Hepatocyte (in vitro differentiated cells): Measurements from ENCODE around the gene ANKRD13B. TPM values are rescaled to one million over a fixed set of nuclear protein-coding genes. Genes with fewer than 3 reads are reported as not detected.

Experiments used
- DNase-seq: peaks from one replicate; pipeline ENCODE4 v3.0.0-alpha.2; 2016; ENCODE audit warnings: low spot score
- H2AFZ ChIP-seq: fragments of 200-600 bp; sonication (generic); 2 replicates; pipeline ENCODE4 v1.6.0; 2016; ENCODE audit warnings: antibody characterized with exemption, mild to moderate bottlenecking
- H3K27ac ChIP-seq: fragments of 200-600 bp; sonication (generic); 2 replicates; pipeline ENCODE4 v1.5.1; 2016; ENCODE audit warnings: mild to moderate bottlenecking
- H3K27me3 ChIP-seq: fragments of 200-600 bp; sonication (generic); 2 replicates; pipeline ENCODE4 v1.6.1; 2016
- H3K36me3 ChIP-seq: fragments of 200-600 bp; sonication (generic); replicated peaks from 2 replicates; pipeline ENCODE4 v1.5.1; 2016; ENCODE audit warnings: low read depth; ENCODE audit not compliant: insufficient read depth
- H3K4me1 ChIP-seq: fragments of 200-600 bp; sonication (generic); 2 replicates; pipeline ENCODE4 v1.5.1; 2016; ENCODE audit warnings: mild to moderate bottlenecking, moderate library complexity; ENCODE audit not compliant: insufficient read depth
- H3K4me2 ChIP-seq: fragments of 200-600 bp; sonication (generic); 2 replicates; pipeline ENCODE4 v1.6.0; 2016
- H3K4me3 ChIP-seq: fragments of 200-600 bp; sonication (generic); 2 replicates; pipeline ENCODE4 v1.5.1; 2016; ENCODE audit warnings: mild to moderate bottlenecking
- H3K79me2 ChIP-seq: fragments of 200-600 bp; sonication (generic); 2 replicates; pipeline ENCODE4 v1.6.0; 2017; ENCODE audit warnings: mild to moderate bottlenecking
- H3K9me2 ChIP-seq: fragments of 200-600 bp; sonication (generic); replicated peaks from 2 replicates; pipeline ENCODE4 v1.6.0; 2017; ENCODE audit warnings: mild to moderate bottlenecking; ENCODE audit not compliant: insufficient read depth
- H3K9me3 ChIP-seq: fragments of 200-600 bp; sonication (generic); 2 replicates; pipeline ENCODE4 v1.5.1; 2016; ENCODE audit warnings: low read depth, mild to moderate bottlenecking
- H4K20me1 ChIP-seq: fragments of 200-600 bp; sonication (generic); 2 replicates; pipeline ENCODE4 v1.6.0; 2016; ENCODE audit warnings: mild to moderate bottlenecking; ENCODE audit not compliant: insufficient read depth, poor library complexity, severe bottlenecking
- CTCF ChIP-seq: fragments of 200-600 bp; sonication (generic); IDR thresholded peaks from 2 replicates; pipeline ENCODE4 v1.5.1; 2016; ENCODE audit warnings: antibody characterized with exemption, mild to moderate bottlenecking; ENCODE audit not compliant: poor library complexity
- EZH2 ChIP-seq: fragments of 200-600 bp; sonication (generic); IDR thresholded peaks from 2 replicates; pipeline ENCODE4 v1.6.1; 2016; ENCODE audit warnings: antibody characterized with exemption, mild to moderate bottlenecking, borderline replicate concordance
- EZH2phosphoT487 ChIP-seq: fragments of 200-600 bp; sonication (generic); IDR thresholded peaks from one replicate; pipeline ENCODE4 v1.6.1; 2018; ENCODE audit warnings: antibody characterized with exemption, mild to moderate bottlenecking, low read depth, moderate library complexity; ENCODE audit not compliant: unreplicated experiment, severe bottlenecking
- WGBS: methylation state at CpG from one replicate; pipeline ENCODE4 v1.1.6; 2016; ENCODE audit warnings: low lambda C conversion rate; ENCODE audit errors: missing lambda C conversion rate; 5-methylcytosine and 5-hydroxymethylcytosine counted together
- polyA plus RNA-seq: library from polyadenylated mRNA; unstranded; fragments of >200 nt; fragmentation: Nextera tagmentation; extraction: Ambion mirVana; gene quantifications from 2 replicates; pipeline ENCODE4 v1.2.1, GENCODE V29; 2016
- total RNA-seq: library from RNA; depleted of rRNA; stranded (reverse); fragments of >200 nt; gene quantifications from 2 replicates; pipeline ENCODE4 v1.2.3, GENCODE V29; 2014

ANKRD13B gene
- total and polyA plus RNA-seq, 2 experiments from 2014 or later: 5.1 to 7.2 TPM

- TF ChIP-seq EZH2phosphoT487: no peak
- TF ChIP-seq CTCF: peak; percentile 25
- Histone ChIP-seq H3K4me1 (peaks cover 42% of the 10 kb centered on the region), H3K9me2 (no peaks in the 10 kb centered on the region), H2AFZ (peak overlapping the region; percentile 89), H3K4me3 (peak overlapping the region; percentile 83), H3K4me2 (peak overlapping the region; percentile 99), H3K36me3 (no peaks in the 10 kb centered on the region), H4K20me1 (no peaks in the 10 kb centered on the region), H3K27ac (no peak overlapping the region), H3K9me3 (no peaks in the 10 kb centered on the region), H3K79me2 (peaks cover 5% of the 10 kb centered on the region), H3K27me3 (no peaks in the 10 kb centered on the region)
- 5% methylated on average over 29 of the region's 64 CpGs for WGBS
- peak; percentile 72 for DNase-seq
These were observed 923 bp downstream of the ANKRD13B start for GRCh38 chr17:29593591-29594518.

GRCh38 chr17:29594519-29595090, 1.7 kb downstream of the ANKRD13B start:
- Histone ChIP-seq H4K20me1 (no peaks in the 10 kb centered on the region), H3K27me3 (no peaks in the 10 kb centered on the region), H3K36me3 (no peaks in the 10 kb centered on the region), H3K27ac (no peak overlapping the region), H3K4me3 (no peak overlapping the region), H3K9me2 (no peaks in the 10 kb centered on the region), H3K4me1 (peaks cover 42% of the 10 kb centered on the region), H3K9me3 (no peaks in the 10 kb centered on the region), H2AFZ (no peak overlapping the region), H3K79me2 (peaks cover 7% of the 10 kb centered on the region), H3K4me2 (peak overlapping the region; percentile 99)
- WGBS: 90% methylated on average over 11 of the region's 11 CpGs
- no peak for TF ChIP-seq EZH2phosphoT487
- TF ChIP-seq CTCF: no peak
- no peak for TF ChIP-seq EZH2
- no peak for DNase-seq

GRCh38 chr17:29595107-29595942, 2.4 kb downstream of the ANKRD13B start:
- H3K79me2 ChIP-seq: peaks cover 7% of the 10 kb centered on the region
- DNase-seq: no peak
- peaks cover 36% of the 10 kb centered on the region for H3K4me1 ChIP-seq
- no peak for TF ChIP-seq EZH2phosphoT487
- no peak for TF ChIP-seq CTCF
- TF ChIP-seq EZH2: no peak
- no peak overlapping the region for H3K4me3 ChIP-seq
- H3K27ac ChIP-seq: no peak overlapping the region
- H3K4me2 ChIP-seq: no peak overlapping the region
- H3K9me2 ChIP-seq: no peaks in the 10 kb centered on the region
- H3K27me3 ChIP-seq: no peaks in the 10 kb centered on the region
- no peaks in the 10 kb centered on the region for H3K36me3 ChIP-seq
- 58% methylated on average over 7 of the region's 7 CpGs for WGBS
- H2AFZ ChIP-seq: no peak overlapping the region
- H3K9me3 ChIP-seq: no peaks in the 10 kb centered on the region
- H4K20me1 ChIP-seq: no peaks in the 10 kb centered on the region
